ENCODE results near the gene IL10RA.
"Not testable (repeated sequence)": the region's sequence is repeated elsewhere in the genome, so short reads cannot be mapped to it uniquely, and the experiment has no call there.

Gene IL10RA

DNA sequence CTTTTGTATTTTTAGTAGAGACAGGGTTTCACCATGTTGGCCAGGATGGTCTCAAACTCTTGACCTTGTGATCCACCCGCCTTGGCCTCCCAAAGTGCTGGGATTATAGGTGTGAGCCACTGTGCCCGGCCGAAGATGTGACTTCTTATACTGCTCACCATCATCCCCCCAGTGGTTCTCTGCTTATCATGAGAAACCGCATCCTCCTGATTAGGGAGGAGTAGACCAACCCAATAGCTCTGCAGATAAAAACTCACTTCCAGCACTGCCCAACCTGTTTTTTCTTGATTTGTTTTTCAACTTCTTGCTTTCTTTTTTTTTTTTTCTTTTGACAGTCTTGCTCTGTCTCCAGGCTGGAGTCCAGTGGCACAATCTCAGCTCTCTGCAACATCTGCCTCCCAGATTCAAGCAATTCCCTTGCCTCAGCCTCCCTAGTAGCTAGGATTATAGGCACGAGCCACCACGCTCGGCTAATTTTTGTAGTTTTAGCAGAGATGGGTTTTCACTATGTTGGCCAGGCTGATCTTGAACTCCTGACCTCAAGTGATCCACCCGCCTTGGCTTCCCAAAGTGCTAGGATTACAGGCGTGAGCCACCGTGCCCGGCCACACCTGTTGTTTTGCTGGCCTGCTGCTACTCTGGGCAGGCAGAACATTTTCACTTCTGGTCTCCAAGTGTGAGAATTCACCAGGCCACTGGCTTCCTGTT lies 21.5 kb downstream of the IL10RA start:
- not testable (repeated sequence) for DNase-seq (ENCODE audit: low read depth)

DNA sequence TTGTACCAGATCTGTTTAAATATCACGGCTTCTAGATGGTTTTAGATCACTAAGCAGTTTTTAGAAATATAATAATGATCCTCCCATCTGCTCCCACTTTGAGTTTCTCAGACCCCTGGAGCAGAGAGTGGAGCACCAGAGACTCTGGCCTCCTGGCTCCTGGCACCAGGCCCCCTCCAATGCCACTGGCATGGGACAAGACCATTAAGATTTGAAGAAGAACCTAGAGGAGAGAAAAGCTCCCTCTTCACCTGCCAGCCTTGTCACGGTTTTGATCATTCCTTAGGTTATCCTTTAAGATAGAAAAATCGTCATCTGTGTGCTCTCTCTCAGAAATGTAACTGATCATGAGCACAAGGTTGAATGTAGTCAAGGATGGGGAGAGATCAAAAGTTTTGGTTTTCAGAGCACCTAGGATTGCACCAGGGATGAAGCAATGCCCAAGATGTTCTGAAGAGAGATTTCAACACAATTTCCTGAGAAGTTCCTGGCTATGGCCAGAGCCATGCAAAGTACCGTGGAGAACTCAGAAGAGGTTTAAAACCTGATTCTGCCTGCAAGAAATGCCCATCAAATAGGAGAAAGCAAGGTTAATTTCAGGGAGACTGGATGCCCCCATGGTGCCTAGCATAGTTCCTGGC lies 22.2 kb downstream of the IL10RA start:
- no peak for DNase-seq (ENCODE audit: low read depth)

GRCh38 chr11:118009864-118010737 lies 23.9 kb downstream of the IL10RA start:
- DNase-seq (ENCODE audit: low read depth): no peak

DNA sequence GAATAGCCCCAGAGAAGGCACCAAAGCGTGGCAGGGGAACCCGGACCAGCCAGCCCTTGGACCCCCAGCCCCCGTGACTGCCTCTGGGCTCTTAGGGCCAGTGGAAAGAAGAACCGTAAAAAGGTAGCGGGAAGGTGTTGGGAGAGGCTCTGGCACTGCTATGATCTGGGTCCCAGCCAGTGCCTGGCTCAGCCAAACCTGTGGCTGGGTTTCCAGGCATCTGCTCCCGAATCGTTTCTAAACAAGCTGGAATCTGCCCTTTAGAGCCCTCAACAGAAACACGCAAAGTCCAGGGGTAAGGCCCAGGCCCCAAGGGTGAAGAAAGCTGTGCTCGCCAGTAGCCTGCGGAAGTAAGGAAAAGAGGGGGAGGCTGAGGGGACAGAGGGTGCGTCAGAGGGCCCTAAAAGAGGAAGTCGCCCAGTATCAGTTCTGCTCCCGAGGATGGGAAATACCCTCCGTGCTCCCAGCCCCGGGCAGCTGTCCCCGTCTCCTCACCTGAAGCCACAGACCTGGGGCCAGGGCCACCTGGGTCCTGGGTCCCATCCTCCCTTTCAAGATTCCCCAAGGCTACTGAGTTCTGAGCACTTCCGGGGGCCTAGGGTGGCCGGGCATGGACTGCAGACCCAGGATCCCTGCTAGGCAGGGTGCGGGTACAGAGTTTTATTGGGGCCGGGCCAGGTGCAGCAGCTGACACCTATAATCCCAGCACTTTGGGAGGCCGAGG lies 24.7 kb downstream of the IL10RA start:
- DNase-seq (ENCODE audit: low read depth): no peak

DNA sequence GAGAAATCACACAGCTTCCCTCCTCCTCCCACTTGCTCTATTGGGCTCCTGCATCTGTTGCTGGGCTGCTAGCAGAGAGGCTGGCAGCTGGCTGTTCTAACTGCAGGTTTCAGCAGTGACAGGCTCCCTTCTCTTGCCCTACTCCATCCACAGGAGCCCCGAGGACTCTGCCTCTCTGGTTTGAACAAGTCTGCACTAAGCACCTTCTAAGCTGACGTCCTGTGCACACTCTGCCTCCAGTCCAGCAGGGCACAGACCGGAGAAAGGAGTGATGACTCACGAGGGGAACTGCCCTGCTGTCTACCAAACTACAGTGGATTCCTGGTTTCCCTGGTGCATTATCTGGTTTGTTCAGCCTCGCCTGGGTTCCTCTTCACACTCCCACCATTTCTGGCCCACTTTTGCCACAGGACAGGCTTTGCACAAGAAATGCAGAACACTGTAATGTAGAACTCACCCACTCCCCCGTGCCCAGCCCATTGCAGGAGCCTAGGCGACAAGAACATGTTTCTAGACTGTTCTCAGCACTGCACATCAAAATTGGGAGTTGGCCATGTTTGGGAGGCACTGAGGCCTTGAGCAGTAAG lies 26.0 kb downstream of the IL10RA start:
- no peak for DNase-seq (ENCODE audit: low read depth)

DNA sequence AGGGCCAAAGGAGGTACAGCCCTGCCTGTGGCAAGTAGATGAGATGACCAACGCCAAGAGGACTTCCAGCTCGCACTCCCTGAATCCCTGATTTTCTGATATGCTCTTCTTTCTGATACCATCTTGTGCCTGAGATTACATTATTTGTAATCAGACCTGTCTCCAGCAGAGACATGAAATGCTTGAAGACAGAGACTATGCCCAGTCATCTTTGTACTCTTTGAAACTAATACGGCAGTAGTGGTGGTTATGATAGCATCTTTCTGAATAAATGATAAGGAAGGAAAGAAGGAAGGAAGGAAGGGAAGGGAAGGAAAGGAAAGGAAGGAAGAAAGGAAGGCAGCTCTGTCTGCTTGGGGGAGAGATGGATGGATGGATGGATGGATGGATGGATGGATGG lies 27.8 kb downstream of the IL10RA start:
- no peak for DNase-seq (ENCODE audit: low read depth)

DNA sequence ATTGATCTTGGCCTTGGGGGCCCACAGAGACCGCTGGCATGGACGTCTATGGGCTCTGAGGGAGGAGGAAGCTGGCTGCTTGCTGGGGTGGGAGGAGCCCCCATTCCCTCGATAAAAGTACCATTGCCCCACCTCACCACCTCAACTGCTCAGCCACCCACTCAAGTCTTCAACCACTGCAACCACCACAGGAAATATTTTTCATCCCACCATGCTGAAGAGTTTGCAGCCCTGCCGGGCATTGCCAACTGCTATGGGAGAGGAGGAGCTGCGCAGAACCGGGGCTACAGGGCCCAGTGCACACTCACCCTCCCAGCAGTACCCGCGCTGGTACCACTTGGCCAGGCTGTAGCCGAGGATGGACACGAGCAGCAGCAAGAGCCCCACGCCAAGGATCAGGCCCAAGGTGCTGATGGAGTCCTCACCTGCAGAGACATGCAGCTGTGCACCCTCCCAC lies 29.2 kb downstream of the IL10RA start:
- DNase-seq (ENCODE audit: low read depth): no peak

GRCh38 chr11:118016104-118016503 lies 29.9 kb downstream of the IL10RA start:
- DNase-seq (ENCODE audit: low read depth): no peak

DNA sequence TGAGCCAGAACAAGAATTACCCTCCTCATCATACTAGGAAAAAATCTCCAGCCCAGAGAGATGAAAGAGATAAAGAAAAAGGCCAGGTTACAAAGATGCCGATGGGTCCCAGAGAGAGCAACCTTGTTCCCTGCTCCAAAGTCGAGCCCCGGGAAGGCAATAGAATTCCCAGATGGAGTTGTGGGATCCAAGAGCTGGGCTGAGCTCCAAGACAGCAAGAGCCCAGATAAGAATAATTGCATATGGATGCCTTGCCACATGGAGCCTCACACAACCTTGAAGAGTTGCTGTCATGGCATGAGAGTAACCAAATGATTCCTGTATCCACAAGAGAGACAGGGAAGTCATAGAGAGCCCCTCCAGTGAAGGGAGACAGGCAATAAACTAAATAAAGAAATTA lies 30.9 kb downstream of the IL10RA start:
- no peak for DNase-seq (ENCODE audit: low read depth)

DNA sequence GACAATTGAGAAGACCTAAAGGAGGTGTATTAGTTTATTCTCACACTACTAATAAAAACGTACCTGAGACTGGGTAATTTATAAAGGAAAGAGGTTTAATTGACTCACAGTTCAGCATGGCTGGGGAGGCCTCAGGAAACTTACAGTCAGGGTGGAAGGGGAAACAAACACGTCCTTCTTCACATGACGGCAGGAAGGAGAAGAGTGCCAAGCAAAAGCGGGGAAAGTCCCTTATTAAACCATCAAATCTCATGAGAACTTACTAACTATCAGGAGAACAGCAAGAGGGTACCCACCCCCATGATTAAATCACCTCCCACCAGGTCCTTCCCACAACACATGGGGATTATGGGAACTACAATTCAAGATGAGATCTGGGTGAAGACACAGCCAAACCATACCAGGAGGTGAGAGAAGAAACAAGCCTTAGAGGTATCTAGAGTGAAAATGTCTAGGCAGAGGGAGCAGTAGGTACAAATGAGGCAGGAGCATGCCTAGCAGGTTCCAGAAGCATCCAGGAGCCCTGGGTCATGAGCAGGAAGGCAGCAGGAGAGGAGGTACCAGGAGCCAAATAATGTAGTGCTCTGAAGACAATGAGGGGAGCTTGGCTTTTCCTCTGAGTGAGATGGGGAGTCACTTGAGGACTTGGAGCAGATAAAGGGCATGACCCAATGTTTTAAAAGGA lies 31.6 kb downstream of the IL10RA start:
- DNase-seq (ENCODE audit: low read depth): no peak

DNA sequence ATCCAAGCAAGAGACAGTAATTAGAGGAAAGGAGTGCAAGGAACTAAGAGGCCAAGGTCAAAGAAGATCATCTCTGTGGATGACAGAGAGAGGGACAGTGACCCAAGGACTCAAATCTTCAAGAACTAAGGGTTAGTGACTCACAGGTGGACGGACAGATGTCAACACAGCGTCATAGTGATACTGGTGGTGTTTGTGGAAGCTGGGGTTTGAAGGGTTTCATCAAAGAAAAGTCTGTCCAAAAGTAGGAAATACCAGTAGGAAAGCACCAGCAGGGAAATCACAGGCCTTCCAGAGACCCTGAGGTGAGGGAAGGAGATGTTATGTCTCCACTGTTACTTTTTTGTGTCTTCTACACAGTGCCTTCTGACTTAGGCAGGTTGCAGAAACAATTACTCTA lies 32.2 kb downstream of the IL10RA start:
- DNase-seq (ENCODE audit: low read depth): no peak

DNA sequence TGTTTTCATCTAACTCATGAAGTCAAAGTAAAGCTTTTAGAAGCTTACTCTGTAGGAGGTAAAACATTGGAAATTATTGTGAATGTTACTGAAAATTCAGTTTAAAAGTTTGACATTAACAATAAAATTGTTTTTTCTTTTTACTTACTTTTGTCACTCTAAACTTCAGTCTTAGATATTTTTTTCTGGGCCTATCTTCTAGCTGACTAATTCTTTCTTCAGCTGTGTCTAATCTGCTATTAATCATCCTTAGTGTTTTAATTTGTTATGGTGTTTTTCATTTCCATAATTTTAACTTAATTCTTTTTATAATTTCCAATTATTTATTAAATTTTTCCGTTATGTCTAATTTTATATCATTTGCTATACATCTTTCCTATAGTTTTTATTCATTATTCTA lies 35.0 kb downstream of the IL10RA start:
- DNase-seq (ENCODE audit: low read depth): no peak

- DNase-seq (ENCODE audit: low read depth): no peak
These were observed 41.5 kb downstream of the IL10RA start for GRCh38 chr11:118027694-118028093.

DNA sequence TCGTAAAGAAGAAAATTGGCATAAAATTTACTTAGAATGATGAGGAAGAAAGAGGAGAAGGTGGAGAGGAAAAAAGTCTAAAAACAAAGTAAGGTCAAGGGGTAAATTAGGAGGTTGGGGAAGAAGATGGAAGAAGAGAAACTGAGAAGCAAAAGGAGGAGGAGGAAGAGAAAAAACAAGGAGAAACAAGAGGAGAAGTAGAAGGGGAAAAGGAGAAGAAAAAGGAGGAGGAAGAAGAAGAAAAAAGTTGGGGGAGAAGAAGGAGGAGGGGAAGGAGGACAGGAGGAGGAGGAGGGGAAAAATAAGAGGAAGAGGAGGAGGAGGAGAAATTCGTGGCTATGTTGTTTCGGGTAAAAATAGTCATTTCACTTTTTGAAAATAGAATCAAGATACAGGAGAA lies 42.4 kb downstream of the IL10RA start:
- no peak for DNase-seq (ENCODE audit: low read depth)

DNA sequence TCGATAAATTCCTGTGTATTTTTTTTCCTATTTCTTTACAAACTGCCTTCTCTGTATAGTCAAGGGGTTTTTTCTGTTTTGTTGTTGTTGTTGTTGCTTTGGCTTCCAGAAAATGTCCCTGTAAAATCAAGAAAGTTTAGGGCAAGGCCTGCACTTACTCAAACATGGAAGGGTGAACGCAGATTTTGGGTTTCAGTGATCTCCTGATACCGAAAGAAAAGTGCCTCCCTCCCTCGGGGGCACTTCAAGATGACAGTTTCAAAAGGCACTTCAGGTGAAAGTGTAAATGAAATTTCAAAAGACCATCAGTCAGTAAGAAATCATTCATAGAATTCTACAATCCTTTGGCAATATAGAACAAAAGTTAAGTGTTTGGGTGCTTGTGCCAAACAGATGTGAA lies 47.2 kb downstream of the IL10RA start:
- no peak for DNase-seq (ENCODE audit: low read depth)

DNA sequence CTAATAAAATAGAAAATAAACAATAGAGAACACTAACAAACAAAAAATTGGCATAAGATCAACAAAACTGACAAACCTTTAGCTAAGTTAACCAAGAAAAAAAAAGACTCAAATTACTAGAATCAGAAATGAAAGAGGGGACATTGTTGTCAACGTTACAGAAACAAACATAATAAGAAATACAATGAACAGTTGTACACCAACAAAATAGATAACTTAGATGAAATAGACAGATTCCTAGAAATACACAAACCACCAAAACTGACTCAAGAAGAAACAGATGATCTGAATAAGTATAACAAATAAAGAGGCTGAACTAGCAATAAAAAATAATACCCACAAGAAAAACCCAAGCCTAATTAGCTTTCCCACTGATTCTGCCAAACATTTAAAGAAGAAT lies 55.9 kb downstream of the IL10RA start:
- DNase-seq (ENCODE audit: low read depth): no peak

- no peak for DNase-seq (ENCODE audit: low read depth)
These were observed 56.6 kb downstream of the IL10RA start for GRCh38 chr11:118042796-118043195.

DNA sequence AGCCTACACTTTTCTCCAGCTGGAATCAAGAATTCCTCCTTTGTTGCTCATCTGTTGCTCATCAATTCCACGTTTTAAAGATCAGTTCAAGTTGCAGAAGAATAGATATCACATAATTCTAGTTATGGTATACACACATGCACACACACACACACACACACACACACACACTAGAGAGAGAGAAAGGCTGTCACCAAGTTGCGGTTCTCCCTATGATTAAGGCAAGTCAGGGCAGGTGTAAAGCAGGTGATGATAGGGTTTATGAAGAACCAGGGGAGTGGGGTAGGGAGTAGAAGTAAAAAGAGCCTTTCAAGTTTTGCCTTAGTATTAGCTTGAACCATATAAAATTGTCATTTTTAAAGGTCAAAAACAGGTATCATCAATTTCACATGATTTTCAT lies 59.0 kb downstream of the IL10RA start:
- DNase-seq (ENCODE audit: low read depth): no peak

DNA sequence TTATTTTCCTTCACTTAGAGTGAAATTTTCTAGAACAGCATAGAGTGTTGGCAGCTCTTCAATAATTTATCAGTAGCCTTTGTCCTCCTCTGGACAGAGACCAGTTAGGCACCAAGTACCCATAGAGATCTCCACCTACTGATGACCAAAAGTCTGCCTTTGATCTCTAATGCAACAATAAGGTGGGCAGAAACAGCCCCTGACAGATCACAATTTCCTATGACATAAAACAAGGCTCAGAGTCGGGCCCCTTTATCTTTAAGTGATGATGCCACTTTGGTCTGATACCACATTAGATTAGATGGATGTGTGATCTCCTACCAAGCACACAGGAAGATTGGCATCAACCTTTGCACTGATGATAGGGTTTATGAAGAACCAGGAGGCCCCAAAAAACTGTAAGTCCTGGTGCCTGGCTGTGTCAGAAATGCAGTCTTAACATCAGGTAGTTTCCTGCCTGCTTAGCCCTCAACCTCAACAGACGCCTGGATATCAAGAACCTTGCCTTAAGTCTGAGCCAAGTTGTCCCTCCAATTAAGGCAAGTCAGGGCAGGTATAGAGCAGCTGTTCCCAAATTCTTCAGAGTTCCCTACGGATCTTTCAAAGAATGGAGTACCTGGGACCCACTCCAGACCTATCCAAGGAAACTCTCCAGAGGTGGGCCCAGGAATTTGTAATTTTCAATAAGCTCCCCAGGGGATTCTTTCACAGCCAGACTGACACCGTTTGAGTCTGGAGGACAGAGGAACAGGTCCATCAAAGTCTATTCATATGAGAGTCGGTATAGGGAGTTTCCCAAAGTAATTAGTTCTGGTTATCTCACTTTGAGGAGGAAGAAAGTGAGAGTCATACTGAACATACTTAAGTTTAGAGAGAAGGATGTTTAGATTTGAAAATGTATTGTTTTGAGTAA lies 60.1 kb downstream of the IL10RA start:
- no peak for DNase-seq (ENCODE audit: low read depth)
